Gastrocnemius medialis (tissue), 4 donors: ENCODE results near the gene SSBP3. TPM values are rescaled to one million over a fixed set of nuclear protein-coding genes. Genes with fewer than 3 reads are reported as not detected.
A peak's percentile ranks its signal among the peaks of the same experiment; 100 is the strongest.

Experiments
- ATAC-seq, 2 donors: fragments of 150-250 bp; one replicate each; pipeline ENCODE4 v1.9.1; 2016
- DNase-seq, 2 donors: peaks; one replicate each; pipeline ENCODE4 v3.0.0-alpha.2; 2019
- H3K27ac ChIP-seq, 4 donors: fragments of 200-600 bp; sonication (generic); 1 replicate in 1 of 4; 2 replicates in 3 of 4; pipeline ENCODE4 v1.5.1; 2016 to 2018; ENCODE audit warnings: mild to moderate bottlenecking in 2 of 4, moderate library complexity in 1 of 4
- H3K27me3 ChIP-seq, 3 donors: fragments of 200-600 bp; sonication (generic) in 2 of 3; 1 replicate in 1 of 3; 2 replicates in 2 of 3; pipeline versions ENCODE4 v1.5.1 to v1.6.0; 2016 to 2019; ENCODE audit warnings: mild to moderate bottlenecking in 1 of 3, moderate library complexity in 1 of 3
- H3K36me3 ChIP-seq, 2 donors: fragments of 200-600 bp; sonication (generic) in 1 of 2; one replicate each; pipeline ENCODE4 v1.5.1; 2017 to 2018
- H3K4me1 ChIP-seq, 2 donors: fragments of 200-600 bp; sonication (generic) in 1 of 2; one replicate each; pipeline ENCODE4 v1.5.1; 2016 to 2017; ENCODE audit warnings: mild to moderate bottlenecking in 2 of 2
- H3K4me3 ChIP-seq, 4 donors: fragments of 200-600 bp; sonication (generic) in 3 of 4; 1 replicate in 1 of 4; 2 replicates in 3 of 4; pipeline ENCODE4 v1.5.1; 2016 to 2019; ENCODE audit warnings: mild to moderate bottlenecking in 2 of 4
- H3K9me3 ChIP-seq, 3 donors: fragments of 200-600 bp; sonication (generic) in 2 of 3; 1 replicate in 1 of 3; 2 replicates in 2 of 3; pipeline ENCODE4 v1.5.1; 2016 to 2019
- POLR2A ChIP-seq, 2 donors: fragments of 450-650 bp; IDR thresholded peaks; one replicate each; pipeline ENCODE4 v1.6.1; 2017; ENCODE audit warnings: antibody characterized with exemption in 2 of 2, mild to moderate bottlenecking in 2 of 2, moderate library complexity in 2 of 2
- in situ Hi-C, 4 donors: fragments of 200-750 bp; cut with MboI; loops; one replicate each; pipeline versions ENCODE4 v1.15.0 to v1.8.0; 2017; ENCODE audit warnings: low sequenced_read_pairs in 4 of 4
- intact Hi-C: fragments of 100-400 bp; cut with DNase I; formaldehyde crosslinking; loops from one replicate; pipeline ENCODE4 v1.15.1; 2023; ENCODE audit warnings: low total_unique reads
- total RNA-seq, 4 donors: library from RNA; depleted of rRNA; stranded (reverse); fragments of >200 nt; gene quantifications; one replicate each; pipeline versions ENCODE4 v1.1.0 to v1.2.3, GENCODE V29; 2016
- TF ChIP-seq, protein P1 (sequence below), 5 experiments: fragments of 450-650 bp in 3 of 5; fragments of 200-600 bp in 2 of 5; sonication (generic) in 2 of 5; IDR thresholded peaks in 4 of 5; conservative IDR thresholded peaks in 1 of 5; 1 replicate in 4 of 5; 2 replicates in 1 of 5; pipeline ENCODE4 v1.5.1; 2016 to 2019; ENCODE audit warnings: antibody characterized with exemption in 5 of 5, mild to moderate bottlenecking in 3 of 5, moderate library complexity in 3 of 5

SSBP3 gene
- total RNA-seq, 4 donors from 2014 or later = 3.6 to 21.0 (median 14.9) TPM

DNA sequence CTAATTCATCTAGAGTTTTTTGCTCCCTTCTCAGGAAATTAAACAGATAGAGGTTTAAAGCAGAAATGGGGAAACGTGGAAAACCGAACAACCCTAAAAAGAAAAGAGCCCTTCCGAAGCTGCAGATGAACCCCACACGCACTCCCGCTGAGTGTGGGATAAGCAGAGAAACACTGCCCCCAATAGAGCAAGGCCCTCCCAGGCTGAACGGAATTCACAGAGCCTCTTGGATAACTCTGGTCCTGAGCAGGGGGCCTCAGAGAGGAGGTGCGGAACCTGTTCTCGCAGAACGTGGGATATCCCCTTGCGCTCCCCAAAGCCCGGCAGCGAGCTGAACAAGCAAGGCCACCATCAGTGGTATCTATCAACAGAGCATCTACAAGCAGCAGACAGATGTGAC is 44.9 kb downstream of the SSBP3 start:
- in situ Hi-C loops (no loop called here), intact Hi-C loops (loop anchor here (5.0 kb wide), 1 partner anchor 49 kb away; no protein-coding TSS in a partner anchor)
- DNase-seq (no peak), ATAC-seq (no peak)
- Histone ChIP-seq H3K27me3 (no peaks in the 10 kb centered on the region), H3K4me3 (no peak overlapping the region), H3K27ac (no peak overlapping the region), H3K9me3 (no peaks in the 10 kb centered on the region), H3K4me1 (peaks cover 58 to 75% of the 10 kb centered on the region in 2 donors), H3K36me3 (no peaks in the 10 kb centered on the region)
- TF ChIP-seq, protein P1, sequence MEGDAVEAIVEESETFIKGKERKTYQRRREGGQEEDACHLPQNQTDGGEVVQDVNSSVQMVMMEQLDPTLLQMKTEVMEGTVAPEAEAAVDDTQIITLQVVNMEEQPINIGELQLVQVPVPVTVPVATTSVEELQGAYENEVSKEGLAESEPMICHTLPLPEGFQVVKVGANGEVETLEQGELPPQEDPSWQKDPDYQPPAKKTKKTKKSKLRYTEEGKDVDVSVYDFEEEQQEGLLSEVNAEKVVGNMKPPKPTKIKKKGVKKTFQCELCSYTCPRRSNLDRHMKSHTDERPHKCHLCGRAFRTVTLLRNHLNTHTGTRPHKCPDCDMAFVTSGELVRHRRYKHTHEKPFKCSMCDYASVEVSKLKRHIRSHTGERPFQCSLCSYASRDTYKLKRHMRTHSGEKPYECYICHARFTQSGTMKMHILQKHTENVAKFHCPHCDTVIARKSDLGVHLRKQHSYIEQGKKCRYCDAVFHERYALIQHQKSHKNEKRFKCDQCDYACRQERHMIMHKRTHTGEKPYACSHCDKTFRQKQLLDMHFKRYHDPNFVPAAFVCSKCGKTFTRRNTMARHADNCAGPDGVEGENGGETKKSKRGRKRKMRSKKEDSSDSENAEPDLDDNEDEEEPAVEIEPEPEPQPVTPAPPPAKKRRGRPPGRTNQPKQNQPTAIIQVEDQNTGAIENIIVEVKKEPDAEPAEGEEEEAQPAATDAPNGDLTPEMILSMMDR (IDR thresholded peaks at IDR 0.05 in 4 of 5, conservative IDR thresholded peaks at IDR 0.05 in 1 of 5) = no peak
- no peak for TF ChIP-seq POLR2A (IDR thresholded peaks at IDR 0.05)

DNA sequence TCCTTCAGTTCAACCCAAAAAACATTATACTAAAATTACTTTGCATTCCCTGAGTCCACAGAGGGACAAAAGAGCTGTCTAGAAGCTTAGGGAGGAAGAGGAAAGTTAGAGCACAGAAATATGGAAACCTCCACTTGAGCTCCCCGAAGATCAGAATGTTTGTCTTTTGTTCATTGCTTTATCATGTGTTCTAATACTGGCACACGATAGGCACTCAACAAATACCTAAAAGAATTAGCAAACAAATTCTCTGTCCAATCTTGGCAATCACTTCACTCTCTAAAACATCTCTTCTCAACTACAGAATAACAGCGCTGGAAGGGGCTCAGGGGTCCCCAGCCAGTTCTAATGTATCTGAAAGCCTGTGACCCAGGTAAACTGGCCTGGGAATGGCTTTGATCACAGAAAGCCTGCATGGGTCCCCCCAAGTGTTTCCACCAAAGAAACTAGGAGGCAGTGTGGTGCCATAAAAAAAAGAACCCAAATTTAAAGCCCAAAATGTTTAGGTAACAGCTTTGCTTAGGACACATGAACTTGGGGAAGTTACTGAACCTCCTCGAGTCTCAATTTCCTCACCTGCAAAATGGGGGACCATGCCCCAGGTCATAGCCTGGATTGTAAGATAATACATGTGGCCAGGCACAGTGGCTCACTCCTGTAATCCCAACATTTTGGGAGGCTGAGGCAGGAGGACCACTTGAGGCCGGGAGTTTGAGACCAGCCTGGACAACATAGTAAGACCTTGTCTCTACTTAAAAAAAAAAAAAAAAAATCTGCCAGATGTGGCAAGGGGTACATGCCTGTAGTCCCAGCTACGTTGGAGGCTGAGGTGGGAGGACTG is 45.8 kb downstream of the SSBP3 start:
- Histone ChIP-seq H3K4me1 (peaks cover 65 to 77% of the 10 kb centered on the region in 2 donors), H3K27me3 (no peaks in the 10 kb centered on the region), H3K36me3 (no peaks in the 10 kb centered on the region), H3K9me3 (no peaks in the 10 kb centered on the region), H3K4me3 (no peak overlapping the region), H3K27ac (peak overlapping the region in 2 of 4 donors; percentile 35 to 65)
- DNase-seq = no peak
- in situ Hi-C loops (no loop called here), intact Hi-C loops (loop anchor here (5.0 kb wide), 1 partner anchor 48 kb away; no protein-coding TSS in a partner anchor)
- no peak for ATAC-seq
- TF ChIP-seq, protein P1 (IDR thresholded peaks at IDR 0.05 in 4 of 5, conservative IDR thresholded peaks at IDR 0.05 in 1 of 5) = no peak
- no peak for TF ChIP-seq POLR2A (IDR thresholded peaks at IDR 0.05)

DNA sequence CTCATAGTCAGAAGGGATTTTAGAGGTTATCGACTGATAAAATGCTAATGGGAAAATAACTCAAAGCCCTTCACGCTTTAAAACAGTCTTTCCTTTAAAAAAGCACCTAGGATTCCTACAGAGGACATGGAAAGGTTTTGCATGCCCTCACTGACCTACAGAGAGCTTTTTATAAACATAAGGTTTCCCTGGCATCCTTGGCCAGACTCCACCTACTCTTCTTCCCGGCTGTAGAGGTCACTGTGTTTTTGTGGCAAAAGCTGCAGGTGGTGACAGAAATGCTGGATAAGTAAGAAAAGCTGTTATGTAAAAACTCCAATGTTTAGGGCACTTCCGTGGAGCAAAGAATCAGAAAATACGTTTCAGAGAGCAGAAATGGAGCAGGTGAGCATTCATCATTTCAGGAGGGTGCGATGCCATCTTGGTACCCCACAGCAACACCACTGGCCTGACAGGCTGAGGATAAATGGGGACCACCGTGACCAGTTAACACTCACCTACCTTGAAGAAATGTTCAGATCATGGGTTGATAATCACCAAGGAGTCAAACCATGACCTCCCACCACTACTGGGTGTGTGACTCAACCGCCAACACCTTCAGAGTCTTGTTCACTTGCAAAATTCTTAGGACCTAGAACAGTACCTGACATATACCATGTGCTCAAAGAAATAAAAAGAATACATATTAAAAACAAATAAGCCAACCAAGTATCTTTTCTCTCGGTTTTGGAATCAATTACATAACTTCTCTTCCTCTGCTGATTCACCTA is 46.6 kb downstream of the SSBP3 start:
- Histone ChIP-seq H3K36me3 (no peaks in the 10 kb centered on the region), H3K27me3 (no peaks in the 10 kb centered on the region), H3K4me3 (no peak overlapping the region), H3K9me3 (no peaks in the 10 kb centered on the region), H3K27ac (peak overlapping the region; percentile 27 to 65 (median 40)), H3K4me1 (peaks cover 68 to 77% of the 10 kb centered on the region in 2 donors)
- ATAC-seq = no peak
- DNase-seq = no peak
- intact Hi-C loops (loop anchor here (5.0 kb wide), 1 partner anchor 47 kb away; no protein-coding TSS in a partner anchor), in situ Hi-C loops (no loop called here)
- TF ChIP-seq, protein P1 (IDR thresholded peaks at IDR 0.05 in 4 of 5, conservative IDR thresholded peaks at IDR 0.05 in 1 of 5) = no peak
- TF ChIP-seq POLR2A (IDR thresholded peaks at IDR 0.05) = no peak

DNA sequence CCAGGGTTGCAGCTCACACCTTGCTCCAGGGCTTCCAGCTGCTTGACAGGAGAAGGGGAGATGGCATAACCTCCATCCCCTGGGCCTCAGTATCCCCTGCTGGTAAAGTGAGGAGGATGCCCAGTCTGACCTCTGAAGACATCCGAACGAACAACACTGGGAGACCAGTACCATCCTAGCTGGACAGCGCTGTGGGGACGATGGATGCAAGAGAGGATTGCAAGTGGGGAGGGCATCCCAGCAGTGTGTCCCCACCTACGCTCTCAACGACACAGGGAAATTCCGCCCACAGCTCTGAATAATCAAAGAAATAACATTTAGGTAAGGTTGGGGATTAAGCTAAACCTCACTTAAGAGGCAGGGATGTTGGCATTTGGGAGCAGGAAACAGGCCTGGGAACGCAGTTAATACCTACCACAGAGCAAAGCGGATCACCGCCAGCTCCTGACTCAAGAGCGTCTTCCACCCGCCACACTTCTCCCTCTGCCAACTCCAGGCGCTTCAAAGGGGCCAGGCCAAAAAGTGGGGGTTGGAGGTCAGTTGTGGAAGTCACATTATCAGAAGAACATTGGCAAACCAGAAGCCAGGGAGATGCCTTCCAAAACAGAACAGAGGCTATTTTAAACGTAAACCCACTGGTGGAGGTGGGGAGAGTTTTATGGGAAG is 47.6 kb downstream of the SSBP3 start:
- Histone ChIP-seq H3K27ac (peak overlapping the region; percentile 27 to 65 (median 40)), H3K4me1 (peaks cover 75 to 77% of the 10 kb centered on the region in 2 donors), H3K27me3 (no peaks in the 10 kb centered on the region), H3K36me3 (no peaks in the 10 kb centered on the region), H3K9me3 (no peaks in the 10 kb centered on the region), H3K4me3 (no peak overlapping the region)
- in situ Hi-C loops = no loop called here
- TF ChIP-seq POLR2A (IDR thresholded peaks at IDR 0.05) = no peak
- TF ChIP-seq, protein P1 (IDR thresholded peaks at IDR 0.05 in 4 of 5, conservative IDR thresholded peaks at IDR 0.05 in 1 of 5) = no peak
- ATAC-seq = peak; percentile 48 to 65
- intact Hi-C loops = no loop called here
- DNase-seq = no peak
